Measurements from ENCODE around the gene IL13.
"Not testable (repeated sequence)": the region's sequence is repeated elsewhere in the genome, so short reads cannot be mapped to it uniquely, and the experiment has no call there.

The IL13 gene

GRCh38 chr5:132688536-132689339 is 30.8 kb downstream of the IL13 start:
- DNase-seq (ENCODE audit: low read depth in 2 of 2) = no peak

- DNase-seq (ENCODE audit: low read depth in 2 of 2) = no peak
These were observed 31.5 kb downstream of the IL13 start for GRCh38 chr5:132689513-132689912.

- DNase-seq (ENCODE audit: low read depth in 2 of 2) = no peak
These were observed 32.2 kb downstream of the IL13 start for GRCh38 chr5:132690156-132690555.

GRCh38 chr5:132691755-132692631 is 34.0 kb downstream of the IL13 start:
- DNase-seq (ENCODE audit: low read depth in 2 of 2) = not testable (repeated sequence)

- DNase-seq (ENCODE audit: low read depth in 2 of 2) = no peak
These were observed 34.6 kb downstream of the IL13 start for GRCh38 chr5:132692632-132692967.

- DNase-seq (ENCODE audit: low read depth in 2 of 2) = no peak
These were observed 38.0 kb downstream of the IL13 start for GRCh38 chr5:132695956-132696355.

- no peak for DNase-seq (ENCODE audit: low read depth in 2 of 2)
These were observed 46.9 kb downstream of the IL13 start for GRCh38 chr5:132704875-132705274.

GRCh38 chr5:132708645-132709044 is 50.7 kb downstream of the IL13 start:
- DNase-seq (ENCODE audit: low read depth in 2 of 2) = no peak
